SH-SY5Y (cell line): ENCODE measurements around the gene DPP4.

ENCODE experiments used
- GATA2 ChIP-seq: IDR thresholded peaks from 2 replicates; pipeline ENCODE4 v1.6.1; 2011; ENCODE audit warnings: mild to moderate bottlenecking, low read depth, low read length
- GATA3 ChIP-seq: IDR thresholded peaks from 2 replicates; pipeline ENCODE4 v1.6.1; 2011; ENCODE audit warnings: low read depth, mild to moderate bottlenecking, low read length, moderate library complexity

GRCh38 chr2:161997916-161998471 lies 76.0 kb downstream of the DPP4 start:
- TF ChIP-seq GATA2 (no peak), GATA3 (no peak)
